Mesenchymal stem cell (in vitro differentiated cells and primary cell): ENCODE results near the gene GREB1L.

Source experiments
- DNase-seq: peaks from one replicate; pipeline ENCODE4 v3.0.0-alpha.2; 2013
- H2AFZ ChIP-seq: one replicate; pipeline ENCODE4 v1.6.1; 2013; ENCODE audit warnings: low read depth, mild to moderate bottlenecking, control low read depth, inconsistent platforms, low read length, moderate library complexity
- H2AK5ac ChIP-seq: 2 replicates; pipeline ENCODE4 v1.6.1; 2013; ENCODE audit warnings: low read length, moderate library complexity, mild to moderate bottlenecking, inconsistent platforms; ENCODE audit not compliant: severe bottlenecking
- H2BK120ac ChIP-seq: one replicate; pipeline ENCODE4 v1.6.1; 2013; ENCODE audit warnings: low read depth, mild to moderate bottlenecking, inconsistent platforms, low read length, moderate library complexity
- H2BK12ac ChIP-seq, 2 experiments: one replicate each; pipeline ENCODE4 v1.6.1; 2013; ENCODE audit warnings: inconsistent platforms in 2 of 2, low read length in 2 of 2, mild to moderate bottlenecking in 2 of 2, moderate library complexity in 2 of 2, control low read depth in 1 of 2
- H2BK15ac ChIP-seq: one replicate; pipeline ENCODE4 v1.6.1; 2013; ENCODE audit warnings: mild to moderate bottlenecking, low read depth, inconsistent platforms; ENCODE audit not compliant: poor library complexity, severe bottlenecking
- H2BK5ac ChIP-seq: 2 replicates; pipeline ENCODE4 v1.6.1; 2013; ENCODE audit warnings: low read depth, mild to moderate bottlenecking, low read length, control low read depth, inconsistent platforms; ENCODE audit not compliant: poor library complexity, severe bottlenecking
- H3K14ac ChIP-seq, 2 experiments: one replicate each; pipeline ENCODE4 v1.6.1; 2013; ENCODE audit warnings: inconsistent platforms in 2 of 2, low read length in 2 of 2, control low read depth in 1 of 2, mild to moderate bottlenecking in 1 of 2, moderate library complexity in 1 of 2
- H3K18ac ChIP-seq, 2 experiments: one replicate each; pipeline ENCODE4 v1.6.1; 2013; ENCODE audit warnings: inconsistent platforms in 2 of 2, low read length in 2 of 2, control low read depth in 1 of 2, low read depth in 1 of 2, mild to moderate bottlenecking in 1 of 2
- H3K23ac ChIP-seq, 2 experiments: one replicate each; pipeline ENCODE4 v1.6.1; 2013; ENCODE audit warnings: inconsistent platforms in 2 of 2, low read length in 2 of 2, mild to moderate bottlenecking in 2 of 2, moderate library complexity in 2 of 2, control low read depth in 1 of 2
- H3K27ac ChIP-seq: 2 replicates; pipeline ENCODE4 v1.5.1; 2013; ENCODE audit warnings: mild to moderate bottlenecking, moderate library complexity, low read length, control low read depth, inconsistent platforms; ENCODE audit not compliant: poor library complexity, severe bottlenecking
- H3K27me3 ChIP-seq, 2 experiments: 2 replicates each; pipeline versions ENCODE4 v1.6.1 to v1.7.0; 2013; ENCODE audit warnings: low read length in 2 of 2, mild to moderate bottlenecking in 2 of 2, moderate library complexity in 2 of 2, control low read depth in 1 of 2, inconsistent platforms in 1 of 2; ENCODE audit not compliant: control insufficient read depth in 1 of 2, insufficient read depth in 1 of 2
- H3K36me3 ChIP-seq, 2 experiments: 2 replicates each; pipeline versions ENCODE4 v1.6.1 to v1.7.0; 2013; ENCODE audit warnings: low read length in 2 of 2, control low read depth in 1 of 2, inconsistent platforms in 1 of 2, low read depth in 1 of 2, mild to moderate bottlenecking in 1 of 2; ENCODE audit not compliant: insufficient read depth in 2 of 2, control insufficient read depth in 1 of 2
- H3K4ac ChIP-seq, 2 experiments: one replicate each; pipeline ENCODE4 v1.6.1; 2013; ENCODE audit warnings: inconsistent platforms in 2 of 2, low read length in 2 of 2, mild to moderate bottlenecking in 2 of 2, moderate library complexity in 2 of 2, control low read depth in 1 of 2, low read depth in 1 of 2
- H3K4me1 ChIP-seq: 2 replicates; pipeline ENCODE4 v1.6.1; 2013; ENCODE audit warnings: low read depth, low read length, control low read depth; ENCODE audit not compliant: control insufficient read depth, insufficient read depth
- H3K4me2 ChIP-seq: 2 replicates; pipeline ENCODE4 v1.6.1; 2013; ENCODE audit warnings: low read length, mild to moderate bottlenecking, inconsistent platforms; ENCODE audit not compliant: poor library complexity, severe bottlenecking
- H3K4me3 ChIP-seq, 2 experiments: 2 replicates each; pipeline versions ENCODE4 v1.5.1 to v1.7.0; 2013; ENCODE audit warnings: low read length in 2 of 2, mild to moderate bottlenecking in 2 of 2, control low read depth in 1 of 2, low read depth in 1 of 2; ENCODE audit not compliant: insufficient read depth in 1 of 2
- H3K79me1 ChIP-seq: replicated peaks from 2 replicates; pipeline ENCODE4 v1.6.1; 2013; ENCODE audit warnings: mild to moderate bottlenecking, control low read depth, low read length, inconsistent platforms; ENCODE audit not compliant: poor library complexity, severe bottlenecking
- H3K9ac ChIP-seq: 2 replicates; pipeline ENCODE4 v1.7.0; 2013; ENCODE audit warnings: mild to moderate bottlenecking, low read length, moderate library complexity
- H3K9me3 ChIP-seq: 2 replicates; pipeline ENCODE4 v1.7.0; 2013; ENCODE audit warnings: mild to moderate bottlenecking, low read length; ENCODE audit not compliant: control insufficient read depth
- H4K8ac ChIP-seq: one replicate; pipeline ENCODE4 v1.6.1; 2013; ENCODE audit warnings: inconsistent platforms, mild to moderate bottlenecking, low read length, moderate library complexity
- H4K91ac ChIP-seq: one replicate; pipeline ENCODE4 v1.6.1; 2013; ENCODE audit warnings: mild to moderate bottlenecking, low read length, inconsistent platforms
- WGBS: methylation state at CpG from one replicate; pipeline ENCODE4 v1.1.7; 2013; ENCODE audit warnings: mixed read lengths; 5-methylcytosine and 5-hydroxymethylcytosine counted together

Gene GREB1L

DNA sequence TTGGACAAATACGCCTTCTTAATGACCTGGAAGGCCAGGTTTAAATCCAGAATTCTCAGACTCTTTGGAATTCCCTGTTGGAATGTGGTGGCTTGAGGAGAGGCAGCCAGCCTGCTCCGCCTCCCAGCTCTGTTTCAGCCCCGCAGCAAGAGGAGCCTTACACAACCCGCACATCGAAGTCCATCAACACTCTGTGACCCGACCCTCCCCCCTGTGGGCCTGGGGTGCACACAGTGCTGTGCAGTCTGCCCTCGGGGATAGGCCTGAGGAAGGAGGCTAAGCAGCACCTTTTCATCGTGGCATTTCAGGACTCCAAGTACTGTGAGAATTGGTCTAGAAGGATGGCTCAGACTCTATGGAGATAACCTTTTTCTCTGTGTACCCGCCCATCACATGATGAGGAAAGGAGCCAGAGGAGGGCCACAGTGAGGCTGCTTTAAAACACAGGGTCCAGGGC is 73.7 kb downstream of the GREB1L start:
- no peak overlapping the region for H2AK5ac ChIP-seq
- H3K4me2 ChIP-seq = no peak overlapping the region
- H3K36me3 ChIP-seq = no peaks in the 10 kb centered on the region
- H3K9ac ChIP-seq = no peak overlapping the region
- no peak overlapping the region for H2BK12ac ChIP-seq
- H2BK120ac ChIP-seq = no peak overlapping the region
- peaks cover 4% of the 10 kb centered on the region for H3K4me1 ChIP-seq
- H2BK5ac ChIP-seq = no peak overlapping the region
- no peaks in the 10 kb centered on the region for H3K27me3 ChIP-seq
- WGBS = 56% methylated on average over 9 of the region's 9 CpGs
- H2BK15ac ChIP-seq = no peak overlapping the region
- no peaks in the 10 kb centered on the region for H3K9me3 ChIP-seq
- H3K4ac ChIP-seq = no peak overlapping the region
- no peak overlapping the region for H2AFZ ChIP-seq
- no peak overlapping the region for H4K8ac ChIP-seq
- H3K23ac ChIP-seq = peak overlapping the region in 1 of 2 experiments; percentile 20
- no peaks in the 10 kb centered on the region for H3K79me1 ChIP-seq
- H4K91ac ChIP-seq = no peak overlapping the region
- no peak overlapping the region for H3K14ac ChIP-seq
- no peak overlapping the region for H3K4me3 ChIP-seq
- no peak overlapping the region for H3K18ac ChIP-seq
- DNase-seq = no peak
- no peak overlapping the region for H3K27ac ChIP-seq

DNA sequence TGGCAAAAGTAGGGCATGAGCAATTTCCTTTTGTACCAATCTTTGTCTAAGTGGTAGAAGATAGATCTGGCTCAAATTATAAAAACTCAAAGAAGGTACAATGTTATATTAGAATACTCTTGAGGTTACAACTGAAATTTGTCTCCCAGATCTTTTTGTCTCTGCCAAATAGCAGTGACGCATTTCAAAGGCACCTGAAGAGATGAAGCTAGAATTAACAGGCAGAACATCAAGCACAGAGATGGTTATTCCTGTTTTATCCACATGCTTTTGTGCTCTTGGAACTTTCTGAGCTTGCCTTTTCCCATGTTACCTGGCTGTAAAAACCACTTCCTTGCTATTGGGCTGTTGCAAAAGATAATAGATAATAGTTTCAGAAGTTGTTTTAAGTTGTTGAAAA is 74.3 kb downstream of the GREB1L start:
- H2AFZ ChIP-seq = no peak overlapping the region
- no peak overlapping the region for H3K14ac ChIP-seq
- no peak overlapping the region for H2AK5ac ChIP-seq
- DNase-seq = no peak
- no peaks in the 10 kb centered on the region for H3K36me3 ChIP-seq
- H3K79me1 ChIP-seq = no peaks in the 10 kb centered on the region
- H3K27me3 ChIP-seq = no peaks in the 10 kb centered on the region
- no peak overlapping the region for H3K4me2 ChIP-seq
- H3K4me1 ChIP-seq = peaks cover 4% of the 10 kb centered on the region
- 94% methylated on average over 1 of the region's 1 CpG for WGBS
- H3K18ac ChIP-seq = no peak overlapping the region
- H3K4me3 ChIP-seq = no peak overlapping the region
- no peak overlapping the region for H4K91ac ChIP-seq
- no peaks in the 10 kb centered on the region for H3K9me3 ChIP-seq
- H2BK120ac ChIP-seq = no peak overlapping the region
- H3K27ac ChIP-seq = no peak overlapping the region
- no peak overlapping the region for H4K8ac ChIP-seq
- no peak overlapping the region for H2BK5ac ChIP-seq
- H3K23ac ChIP-seq = no peak overlapping the region
- no peak overlapping the region for H2BK12ac ChIP-seq
- no peak overlapping the region for H2BK15ac ChIP-seq
- H3K4ac ChIP-seq = no peak overlapping the region
- H3K9ac ChIP-seq = no peak overlapping the region

DNA sequence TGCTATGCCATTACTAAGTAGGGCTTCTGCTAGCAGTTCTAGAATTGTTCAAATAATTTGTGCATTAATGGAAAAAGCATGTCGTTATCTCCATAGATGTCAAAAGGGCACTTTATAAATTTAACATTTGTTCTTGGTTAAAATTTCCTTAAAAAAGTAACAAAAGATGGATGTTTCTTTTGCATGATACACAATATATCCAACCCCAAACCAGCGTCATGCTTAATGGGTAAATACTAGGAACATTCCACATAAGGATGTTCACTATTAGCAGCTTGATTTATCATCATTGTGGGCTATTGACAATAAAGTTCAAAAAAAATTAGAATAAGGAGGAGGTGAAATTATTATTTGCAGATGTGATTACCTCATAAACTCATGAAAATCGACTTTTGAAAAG is 79.7 kb downstream of the GREB1L start:
- Histone ChIP-seq H3K4me1 (no peaks in the 10 kb centered on the region), H3K14ac (no peak overlapping the region), H3K4me2 (no peak overlapping the region), H2BK5ac (no peak overlapping the region), H2BK120ac (no peak overlapping the region), H3K4ac (no peak overlapping the region), H2AK5ac (no peak overlapping the region), H3K4me3 (no peak overlapping the region), H3K36me3 (no peaks in the 10 kb centered on the region), H3K27ac (no peak overlapping the region), H4K91ac (no peak overlapping the region), H2BK12ac (no peak overlapping the region), H2AFZ (no peak overlapping the region), H3K9ac (no peak overlapping the region), H2BK15ac (no peak overlapping the region), H3K18ac (no peak overlapping the region), H4K8ac (no peak overlapping the region), H3K23ac (no peak overlapping the region), H3K9me3 (no peaks in the 10 kb centered on the region), H3K79me1 (no peaks in the 10 kb centered on the region), H3K27me3 (no peaks in the 10 kb centered on the region)
- no peak for DNase-seq
- 100% methylated on average over 1 of the region's 3 CpGs for WGBS

DNA sequence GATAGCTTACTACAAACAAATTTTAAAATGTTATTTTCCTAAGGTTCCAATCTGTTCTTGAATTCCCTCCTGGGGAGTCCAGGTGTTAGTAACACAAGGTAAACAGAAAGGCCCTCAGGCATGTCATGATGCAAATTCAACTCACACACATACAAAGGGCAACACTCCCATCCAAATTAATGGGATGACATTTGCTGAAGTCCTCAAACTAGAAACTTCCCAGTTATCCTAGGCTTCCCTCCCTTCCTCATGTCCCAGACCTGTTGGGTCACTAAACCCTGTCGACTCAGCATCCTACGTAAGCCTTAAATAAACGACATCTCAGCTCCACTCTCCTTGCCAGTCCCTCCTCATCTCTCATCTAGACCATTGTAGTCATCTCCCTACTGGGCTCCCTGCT is 85.1 kb downstream of the GREB1L start:
- no peak overlapping the region for H3K27ac ChIP-seq
- no peak overlapping the region for H3K4me2 ChIP-seq
- H3K23ac ChIP-seq = no peak overlapping the region
- H3K27me3 ChIP-seq = no peaks in the 10 kb centered on the region
- H2BK120ac ChIP-seq = no peak overlapping the region
- no peaks in the 10 kb centered on the region for H3K36me3 ChIP-seq
- H3K9me3 ChIP-seq = no peaks in the 10 kb centered on the region
- H2AFZ ChIP-seq = no peak overlapping the region
- no peak overlapping the region for H2AK5ac ChIP-seq
- H3K4ac ChIP-seq = no peak overlapping the region
- no peak overlapping the region for H4K91ac ChIP-seq
- WGBS = 69% methylated on average over 3 of the region's 3 CpGs
- H4K8ac ChIP-seq = no peak overlapping the region
- no peaks in the 10 kb centered on the region for H3K79me1 ChIP-seq
- H3K9ac ChIP-seq = no peak overlapping the region
- no peak overlapping the region for H3K4me3 ChIP-seq
- DNase-seq = no peak
- H2BK15ac ChIP-seq = no peak overlapping the region
- peaks cover 6% of the 10 kb centered on the region for H3K4me1 ChIP-seq
- no peak overlapping the region for H3K14ac ChIP-seq
- no peak overlapping the region for H2BK5ac ChIP-seq
- no peak overlapping the region for H3K18ac ChIP-seq
- H2BK12ac ChIP-seq = no peak overlapping the region
